ENCODE results near the gene HMGB3. TPM values are rescaled to one million over a fixed set of nuclear protein-coding genes. Genes with fewer than 3 reads are reported as not detected.

The HMGB3 gene
- total RNA-seq, 2 experiments from 2014 or later, result 24.5 to 25.4 TPM

DNA sequence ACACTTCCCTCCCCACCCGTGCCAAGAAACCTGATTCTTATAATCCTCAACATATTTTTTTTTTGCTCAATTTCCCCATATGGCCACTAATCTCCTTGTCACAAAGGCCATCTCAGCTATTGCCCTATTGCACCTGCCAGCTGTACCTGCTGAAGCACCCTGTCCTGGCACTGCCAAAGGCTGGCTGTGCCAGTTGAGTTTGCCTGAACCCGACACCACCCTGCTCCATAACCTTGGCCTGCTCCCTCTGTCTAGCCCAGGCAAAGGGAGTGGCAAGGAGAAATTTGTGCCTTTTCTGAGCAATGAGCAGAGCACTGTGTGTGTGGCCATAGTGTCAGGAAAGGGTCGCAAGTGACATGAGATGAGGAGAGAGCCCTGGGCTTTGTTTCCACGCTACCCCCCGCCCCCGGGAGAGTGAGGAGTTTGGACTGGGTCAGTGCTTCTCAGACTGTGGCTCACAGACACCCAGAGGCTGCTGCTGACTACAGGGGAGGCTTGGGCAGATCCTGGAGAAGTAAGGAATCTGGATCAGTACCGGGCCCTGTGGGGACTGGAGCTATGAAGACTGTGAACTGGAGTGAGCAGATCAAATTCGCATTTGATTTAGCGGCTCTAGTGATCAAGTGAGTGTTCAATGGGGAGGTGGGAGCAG lies 42.2 kb upstream of the HMGB3 start:
- TF ChIP-seq, protein P1, sequence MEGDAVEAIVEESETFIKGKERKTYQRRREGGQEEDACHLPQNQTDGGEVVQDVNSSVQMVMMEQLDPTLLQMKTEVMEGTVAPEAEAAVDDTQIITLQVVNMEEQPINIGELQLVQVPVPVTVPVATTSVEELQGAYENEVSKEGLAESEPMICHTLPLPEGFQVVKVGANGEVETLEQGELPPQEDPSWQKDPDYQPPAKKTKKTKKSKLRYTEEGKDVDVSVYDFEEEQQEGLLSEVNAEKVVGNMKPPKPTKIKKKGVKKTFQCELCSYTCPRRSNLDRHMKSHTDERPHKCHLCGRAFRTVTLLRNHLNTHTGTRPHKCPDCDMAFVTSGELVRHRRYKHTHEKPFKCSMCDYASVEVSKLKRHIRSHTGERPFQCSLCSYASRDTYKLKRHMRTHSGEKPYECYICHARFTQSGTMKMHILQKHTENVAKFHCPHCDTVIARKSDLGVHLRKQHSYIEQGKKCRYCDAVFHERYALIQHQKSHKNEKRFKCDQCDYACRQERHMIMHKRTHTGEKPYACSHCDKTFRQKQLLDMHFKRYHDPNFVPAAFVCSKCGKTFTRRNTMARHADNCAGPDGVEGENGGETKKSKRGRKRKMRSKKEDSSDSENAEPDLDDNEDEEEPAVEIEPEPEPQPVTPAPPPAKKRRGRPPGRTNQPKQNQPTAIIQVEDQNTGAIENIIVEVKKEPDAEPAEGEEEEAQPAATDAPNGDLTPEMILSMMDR (IDR thresholded peaks at IDR 0.05), result no peak
- no peak for DNase-seq
- no peaks in the 10 kb centered on the region for H3K4me1 Mint-ChIP-seq (ENCODE audit: low read depth)
- ChIA-PET POLR2A (no interaction called here), CTCF (no interaction called here)
- no peak for ATAC-seq
- peaks cover 2% of the 10 kb centered on the region for H3K9me3 Mint-ChIP-seq
- no peak overlapping the region for H3K4me3 Mint-ChIP-seq
- no peak overlapping the region for H3K27ac Mint-ChIP-seq
- H3K27me3 Mint-ChIP-seq, result no peaks in the 10 kb centered on the region
- H3K36me3 Mint-ChIP-seq (ENCODE audit: low read depth), result no peaks in the 10 kb centered on the region
- intact Hi-C loops (cut with micrococcal nuclease), result no loop called here

DNA sequence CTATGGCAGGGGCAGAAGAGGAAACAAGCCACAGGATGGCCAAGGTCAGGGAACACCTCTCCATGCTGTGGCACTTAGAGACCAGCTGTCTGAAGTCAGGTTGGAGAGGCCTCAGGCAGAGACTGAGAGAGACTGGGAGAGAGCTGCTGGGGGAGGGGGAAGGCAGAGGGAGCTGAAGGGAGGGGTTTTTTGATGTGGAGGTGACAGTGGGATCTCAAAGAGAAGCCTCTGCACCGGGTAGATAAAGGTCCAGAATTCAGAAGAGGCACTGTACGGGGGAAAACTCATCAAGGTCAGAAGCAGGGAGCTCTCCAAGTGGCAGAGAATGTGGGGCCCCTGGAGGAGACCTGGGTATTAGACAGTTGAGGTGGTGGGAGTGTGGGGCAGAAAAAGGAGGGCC lies 41.6 kb upstream of the HMGB3 start:
- H3K27ac Mint-ChIP-seq, result no peak overlapping the region

DNA sequence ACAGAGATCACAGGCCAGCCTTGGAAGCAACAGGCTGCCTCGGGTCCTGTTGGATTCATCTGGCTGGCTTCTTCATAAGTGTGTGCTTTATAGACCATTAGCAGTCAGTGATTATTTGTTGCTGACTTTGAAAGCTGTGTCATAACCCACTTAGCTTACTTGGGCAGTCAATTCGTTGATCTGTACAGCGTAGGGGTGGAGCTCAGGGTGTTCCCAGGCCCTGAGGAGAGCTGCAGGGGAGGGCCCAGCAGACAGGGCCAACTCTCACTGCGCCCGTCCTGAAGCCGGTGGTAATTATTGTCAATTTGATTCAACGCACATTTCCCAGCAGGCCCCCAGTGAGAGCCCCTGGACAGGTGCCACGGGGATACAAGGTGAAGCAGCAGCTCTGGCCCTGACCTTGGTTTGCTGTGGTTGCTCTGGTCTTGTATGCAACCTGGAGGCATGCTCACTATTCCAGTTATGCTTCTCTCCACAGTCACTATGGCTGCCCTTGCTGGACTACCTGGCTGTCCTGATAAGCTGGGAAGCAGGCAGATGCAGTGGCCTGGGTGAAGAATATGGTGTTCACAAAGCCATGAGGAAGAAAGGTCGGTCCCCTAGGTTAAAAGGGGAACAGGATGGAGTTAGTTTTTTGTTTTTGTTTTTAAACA lies 40.1 kb upstream of the HMGB3 start:
- ATAC-seq, result no peak
- no peak overlapping the region for H3K4me3 Mint-ChIP-seq
- H3K4me1 Mint-ChIP-seq (ENCODE audit: low read depth), result no peaks in the 10 kb centered on the region
- ChIA-PET CTCF (no interaction called here), POLR2A (no interaction called here)
- no peaks in the 10 kb centered on the region for H3K9me3 Mint-ChIP-seq
- H3K27me3 Mint-ChIP-seq, result no peaks in the 10 kb centered on the region
- H3K36me3 Mint-ChIP-seq (ENCODE audit: low read depth), result no peaks in the 10 kb centered on the region
- intact Hi-C loops (cut with micrococcal nuclease), result no loop called here
- DNase-seq, result no peak
- TF ChIP-seq, protein P1 (IDR thresholded peaks at IDR 0.05), result no peak
- H3K27ac Mint-ChIP-seq, result no peak overlapping the region

More for the DNA sequence above, 41.6 kb upstream of the HMGB3 start:
- no peak for ATAC-seq
- peaks cover 2% of the 10 kb centered on the region for H3K9me3 Mint-ChIP-seq
- H3K4me1 Mint-ChIP-seq (ENCODE audit: low read depth), result no peaks in the 10 kb centered on the region
- H3K4me3 Mint-ChIP-seq, result no peak overlapping the region
- TF ChIP-seq, protein P1 (IDR thresholded peaks at IDR 0.05), result no peak
- no peaks in the 10 kb centered on the region for H3K27me3 Mint-ChIP-seq
- POLR2A ChIA-PET, result no interaction called here
- no peak for DNase-seq
- H3K36me3 Mint-ChIP-seq (ENCODE audit: low read depth), result no peaks in the 10 kb centered on the region
- intact Hi-C loops (cut with micrococcal nuclease), result no loop called here
- CTCF ChIA-PET, result no interaction called here

GRCh38 chrX:150944233-150944632 lies 38.9 kb upstream of the HMGB3 start:
- ATAC-seq (no peak), DNase-seq (no peak)
- no peak overlapping the region for H3K27ac Mint-ChIP-seq
- TF ChIP-seq, protein P1 (IDR thresholded peaks at IDR 0.05), result no peak
- intact Hi-C loops (cut with micrococcal nuclease), result no loop called here
- no peaks in the 10 kb centered on the region for H3K9me3 Mint-ChIP-seq
- ChIA-PET CTCF (no interaction called here), POLR2A (no interaction called here)
- no peaks in the 10 kb centered on the region for H3K36me3 Mint-ChIP-seq (ENCODE audit: low read depth)
- no peaks in the 10 kb centered on the region for H3K4me1 Mint-ChIP-seq (ENCODE audit: low read depth)
- H3K27me3 Mint-ChIP-seq, result no peaks in the 10 kb centered on the region
- no peak overlapping the region for H3K4me3 Mint-ChIP-seq

GRCh38 chrX:150954951-150955350 lies 28.2 kb upstream of the HMGB3 start:
- ATAC-seq (no peak), DNase-seq (no peak)
- TF ChIP-seq, protein P1 (IDR thresholded peaks at IDR 0.05), result no peak
- H3K9me3 Mint-ChIP-seq, result no peaks in the 10 kb centered on the region
- no peak overlapping the region for H3K4me3 Mint-ChIP-seq
- ChIA-PET CTCF (no interaction called here), POLR2A (no interaction called here)
- intact Hi-C loops (cut with micrococcal nuclease), result no loop called here
- H3K27me3 Mint-ChIP-seq, result no peaks in the 10 kb centered on the region
- H3K4me1 Mint-ChIP-seq (ENCODE audit: low read depth), result no peaks in the 10 kb centered on the region
- no peak overlapping the region for H3K27ac Mint-ChIP-seq
- no peaks in the 10 kb centered on the region for H3K36me3 Mint-ChIP-seq (ENCODE audit: low read depth)

Measured in activated CD8-positive, alpha-beta T cell treated with anti-CD3 and anti-CD28 coated beads for 36 hours (primary cell).